Measurements from ENCODE around the gene TIAM2.

Gene TIAM2

DNA sequence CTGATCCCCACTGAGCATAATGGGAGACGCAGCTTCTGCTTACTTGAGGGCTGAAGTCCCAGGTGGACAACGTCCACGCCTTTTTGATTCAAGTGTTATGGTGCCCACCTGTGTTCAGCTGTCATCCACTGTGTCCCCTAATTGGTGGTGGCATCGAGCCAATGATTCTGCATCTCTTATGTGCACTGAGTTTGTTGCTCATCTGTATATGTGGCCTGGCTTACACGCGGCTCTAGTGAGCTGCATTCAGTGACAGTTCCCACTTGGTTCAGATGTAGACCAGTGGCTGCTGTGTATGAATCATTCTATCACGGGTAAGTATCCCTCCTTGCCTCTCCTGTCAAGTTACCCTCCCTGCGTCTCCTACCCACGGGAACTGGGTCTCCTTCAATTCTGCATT is 137.5 kb downstream of the TIAM2 start:
- H3K36me3 ChIP-seq (ENCODE audit: low read depth): no peaks in the 10 kb centered on the region
- ATAC-seq (ENCODE audit: low read depth): no peak

GRCh38 chr6:155141002-155141401 is 145.9 kb downstream of the TIAM2 start:
- H3K27me3 ChIP-seq (ENCODE audit: insufficient read depth, poor library complexity, severe bottlenecking): no peaks in the 10 kb centered on the region
- DNase-seq (ENCODE audit: low spot score) (no peak), ATAC-seq (ENCODE audit: low read depth) (no peak)
- no peaks in the 10 kb centered on the region for H3K9me3 ChIP-seq (ENCODE audit: severe bottlenecking)
- no peak for TF ChIP-seq CTCF (IDR thresholded peaks at IDR 0.05; ENCODE audit: poor library complexity, severe bottlenecking)
- H3K36me3 ChIP-seq (ENCODE audit: low read depth): no peaks in the 10 kb centered on the region
- no peak overlapping the region for H3K27ac ChIP-seq (ENCODE audit: poor library complexity, severe bottlenecking)
- H3K4me1 ChIP-seq (ENCODE audit: insufficient read depth, poor library complexity, severe bottlenecking): no peaks in the 10 kb centered on the region
- H3K4me3 ChIP-seq (ENCODE audit: severe bottlenecking): no peak overlapping the region

More for the DNA sequence above, 137.5 kb downstream of the TIAM2 start:
- no peaks in the 10 kb centered on the region for H3K4me1 ChIP-seq (ENCODE audit: insufficient read depth, poor library complexity, severe bottlenecking)
- no peaks in the 10 kb centered on the region for H3K27me3 ChIP-seq (ENCODE audit: insufficient read depth, poor library complexity, severe bottlenecking)
- H3K9me3 ChIP-seq (ENCODE audit: severe bottlenecking): no peaks in the 10 kb centered on the region
- no peak for DNase-seq (ENCODE audit: low spot score)
- no peak for TF ChIP-seq CTCF (IDR thresholded peaks at IDR 0.05; ENCODE audit: poor library complexity, severe bottlenecking)
- H3K4me3 ChIP-seq (ENCODE audit: severe bottlenecking): no peak overlapping the region
- H3K27ac ChIP-seq (ENCODE audit: poor library complexity, severe bottlenecking): no peak overlapping the region

- Histone ChIP-seq H3K27ac (ENCODE audit: poor library complexity, severe bottlenecking) (no peak overlapping the region), H3K4me1 (ENCODE audit: insufficient read depth, poor library complexity, severe bottlenecking) (no peaks in the 10 kb centered on the region), H3K9me3 (ENCODE audit: severe bottlenecking) (no peaks in the 10 kb centered on the region), H3K36me3 (ENCODE audit: low read depth) (no peaks in the 10 kb centered on the region), H3K27me3 (ENCODE audit: insufficient read depth, poor library complexity, severe bottlenecking) (no peaks in the 10 kb centered on the region), H3K4me3 (ENCODE audit: severe bottlenecking) (no peak overlapping the region)
- no peak for ATAC-seq (ENCODE audit: low read depth)
- DNase-seq (ENCODE audit: low spot score): no peak
- no peak for TF ChIP-seq CTCF (IDR thresholded peaks at IDR 0.05; ENCODE audit: poor library complexity, severe bottlenecking)
These were observed 146.4 kb downstream of the TIAM2 start for GRCh38 chr6:155141512-155141911.

GRCh38 chr6:155142168-155143028 is 147.3 kb downstream of the TIAM2 start:
- no peak overlapping the region for H3K4me3 ChIP-seq (ENCODE audit: severe bottlenecking)
- TF ChIP-seq CTCF (IDR thresholded peaks at IDR 0.05; ENCODE audit: poor library complexity, severe bottlenecking): no peak
- H3K27ac ChIP-seq (ENCODE audit: poor library complexity, severe bottlenecking): no peak overlapping the region
- H3K27me3 ChIP-seq (ENCODE audit: insufficient read depth, poor library complexity, severe bottlenecking): no peaks in the 10 kb centered on the region
- H3K36me3 ChIP-seq (ENCODE audit: low read depth): no peaks in the 10 kb centered on the region
- H3K4me1 ChIP-seq (ENCODE audit: insufficient read depth, poor library complexity, severe bottlenecking): no peaks in the 10 kb centered on the region
- ATAC-seq (ENCODE audit: low read depth) (no peak), DNase-seq (ENCODE audit: low spot score) (no peak)
- H3K9me3 ChIP-seq (ENCODE audit: severe bottlenecking): no peaks in the 10 kb centered on the region

GRCh38 chr6:155143029-155143577 is 148.0 kb downstream of the TIAM2 start:
- no peak for ATAC-seq (ENCODE audit: low read depth)
- Histone ChIP-seq H3K4me3 (ENCODE audit: severe bottlenecking) (no peak overlapping the region), H3K36me3 (ENCODE audit: low read depth) (no peaks in the 10 kb centered on the region), H3K27ac (ENCODE audit: poor library complexity, severe bottlenecking) (no peak overlapping the region), H3K27me3 (ENCODE audit: insufficient read depth, poor library complexity, severe bottlenecking) (no peaks in the 10 kb centered on the region), H3K4me1 (ENCODE audit: insufficient read depth, poor library complexity, severe bottlenecking) (no peaks in the 10 kb centered on the region), H3K9me3 (ENCODE audit: severe bottlenecking) (no peaks in the 10 kb centered on the region)
- TF ChIP-seq CTCF (IDR thresholded peaks at IDR 0.05; ENCODE audit: poor library complexity, severe bottlenecking): no peak
- no peak for DNase-seq (ENCODE audit: low spot score)
